ENCODE results near the gene RMRP.

RMRP gene

DNA sequence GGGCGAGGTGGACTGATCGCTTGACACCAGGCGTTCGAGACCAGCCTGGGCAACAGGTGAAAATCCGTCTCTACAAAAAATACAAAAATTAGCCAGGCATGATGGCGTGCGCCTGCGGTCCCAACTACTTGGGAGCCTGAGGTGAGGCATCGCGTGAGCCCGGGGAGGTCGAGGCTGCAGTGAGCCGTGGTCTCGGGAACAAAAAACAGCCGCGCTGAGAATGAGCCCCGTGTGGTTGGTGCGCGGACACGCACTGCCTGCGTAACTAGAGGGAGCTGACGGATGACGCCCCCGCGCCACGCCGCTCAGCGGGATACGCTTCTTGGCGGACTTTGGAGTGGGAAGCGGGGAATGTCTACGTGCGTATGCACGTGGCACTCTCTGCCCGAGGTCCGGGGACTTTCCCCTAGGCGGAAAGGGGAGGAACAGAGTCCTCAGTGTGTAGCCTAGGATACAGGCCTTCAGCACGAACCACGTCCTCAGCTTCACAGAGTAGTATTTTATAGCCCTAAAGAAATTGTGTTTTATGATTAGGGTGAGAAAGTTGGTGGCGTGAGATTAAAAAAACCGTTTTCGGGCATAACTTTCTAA lies at the start of gene RMRP:
RMRP (minus strand) TSS at position 474 of the 591 bp plus-strand sequence.
- DNase-seq (ENCODE audit: low spot score), result peak; percentile 94

DNA sequence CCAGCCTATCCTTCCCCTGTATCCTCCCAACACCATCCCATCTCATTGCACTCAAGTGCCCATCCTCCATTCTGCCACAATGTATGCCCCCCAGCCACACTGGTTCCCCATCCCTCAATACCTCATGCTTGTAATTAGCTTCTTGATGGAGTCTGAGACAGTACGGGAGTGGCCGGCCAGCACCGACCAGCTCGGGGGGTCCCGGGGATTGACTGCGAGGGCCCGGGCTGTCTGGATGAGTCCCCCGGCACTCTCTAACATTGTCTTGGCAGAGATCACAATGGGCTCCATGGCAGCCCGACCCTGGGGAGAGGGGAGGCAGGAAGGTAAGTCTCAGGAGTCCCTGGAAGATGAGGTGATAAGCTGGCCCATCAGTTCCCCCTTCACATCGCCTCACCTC lies 49.1 kb upstream of the RMRP start:
- DNase-seq (ENCODE audit: low spot score), result no peak

DNA sequence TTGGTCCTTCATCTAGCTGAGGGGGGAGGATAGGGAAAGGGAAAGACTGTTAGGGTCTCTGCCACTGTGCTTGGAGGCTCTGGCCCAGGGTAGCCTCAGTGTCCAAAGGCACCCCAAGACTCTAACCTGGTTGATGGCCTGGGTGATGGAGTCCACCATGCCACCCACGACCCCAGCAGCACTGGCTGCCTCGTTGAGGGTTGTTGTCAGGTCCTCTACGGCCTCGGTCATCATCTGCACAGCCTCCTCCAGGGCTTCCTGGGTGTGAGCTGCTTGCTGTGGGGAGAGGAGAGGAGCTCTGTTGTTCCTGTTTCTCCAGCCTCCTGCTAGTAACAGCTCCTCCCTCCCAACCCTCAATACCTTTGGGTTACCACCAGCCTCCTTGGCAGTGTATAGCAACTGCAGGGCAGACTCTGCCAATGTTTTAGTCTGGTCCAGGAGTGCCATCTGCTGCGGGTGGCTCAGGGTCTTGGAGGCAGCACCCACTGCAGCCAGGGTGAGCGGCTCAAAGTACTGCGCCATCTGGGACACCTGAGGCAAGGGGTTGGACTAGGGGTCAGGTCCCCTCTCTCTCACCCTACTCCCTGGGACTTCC lies 48.1 kb upstream of the RMRP start:
- no peak for DNase-seq (ENCODE audit: low spot score)

DNA sequence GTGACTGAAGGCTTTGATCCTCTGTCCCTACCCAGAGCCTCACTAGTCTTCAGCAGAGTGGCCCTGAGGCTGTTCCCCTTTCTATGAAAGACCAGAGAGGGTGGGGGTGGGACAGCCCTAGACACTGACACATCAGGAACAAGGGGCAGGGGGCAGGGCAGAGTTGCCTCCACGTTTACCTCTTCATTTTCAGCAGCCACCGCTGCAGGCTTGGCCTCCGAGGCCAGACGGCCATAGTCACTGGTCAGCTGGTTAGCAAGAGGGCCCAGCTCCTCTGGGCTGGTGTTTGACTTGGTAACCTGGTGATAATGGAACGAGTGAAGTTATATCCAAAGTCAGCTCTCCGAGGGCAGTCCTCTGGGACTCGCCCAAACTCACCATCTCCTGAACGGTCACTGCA lies 47.6 kb upstream of the RMRP start:
- no peak for DNase-seq (ENCODE audit: low spot score)

- no peak for DNase-seq (ENCODE audit: low spot score)
Observed at GRCh38 chr9:35703906-35704672, 46.3 kb upstream of the RMRP start.

DNA sequence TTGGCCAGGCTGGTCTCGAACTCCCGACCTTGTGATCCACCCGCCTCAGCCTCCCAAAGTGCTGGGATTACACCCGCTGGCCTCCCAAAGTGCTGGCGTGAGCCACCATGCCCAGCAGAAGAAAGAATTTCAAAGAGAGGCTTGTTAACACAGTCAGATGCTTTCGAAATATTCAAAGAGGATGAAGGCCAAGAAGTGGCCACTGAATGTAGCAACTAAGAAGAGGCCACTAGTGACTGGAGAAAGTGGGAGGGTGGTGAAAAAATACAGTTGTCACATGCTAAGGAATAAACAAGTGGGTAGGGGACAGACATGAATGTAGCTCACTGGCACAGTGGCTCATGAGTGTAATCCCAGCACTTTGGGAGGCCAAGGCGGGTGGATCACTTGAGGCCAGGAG lies 44.9 kb upstream of the RMRP start:
- no peak for DNase-seq (ENCODE audit: low spot score)

DNA sequence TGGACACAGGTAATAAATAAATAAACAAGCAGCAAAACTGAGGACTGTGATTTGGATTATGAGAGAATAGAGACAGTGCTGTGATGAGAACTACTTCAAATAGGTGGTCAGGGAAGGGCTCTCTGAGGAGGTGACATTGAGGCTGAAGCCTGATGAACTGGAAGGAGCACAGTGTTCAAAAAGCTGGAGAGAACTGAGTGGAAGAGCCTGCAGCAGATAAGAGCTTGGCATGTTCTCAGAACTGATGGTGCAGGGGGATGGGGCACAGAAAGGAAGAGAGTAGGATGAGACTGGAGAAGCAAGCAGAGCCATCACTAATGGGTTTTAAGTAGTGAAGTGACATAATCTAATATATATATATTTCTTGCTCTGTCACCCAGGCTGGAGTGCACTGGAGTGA lies 43.1 kb upstream of the RMRP start:
- no peak for DNase-seq (ENCODE audit: low spot score)

DNA sequence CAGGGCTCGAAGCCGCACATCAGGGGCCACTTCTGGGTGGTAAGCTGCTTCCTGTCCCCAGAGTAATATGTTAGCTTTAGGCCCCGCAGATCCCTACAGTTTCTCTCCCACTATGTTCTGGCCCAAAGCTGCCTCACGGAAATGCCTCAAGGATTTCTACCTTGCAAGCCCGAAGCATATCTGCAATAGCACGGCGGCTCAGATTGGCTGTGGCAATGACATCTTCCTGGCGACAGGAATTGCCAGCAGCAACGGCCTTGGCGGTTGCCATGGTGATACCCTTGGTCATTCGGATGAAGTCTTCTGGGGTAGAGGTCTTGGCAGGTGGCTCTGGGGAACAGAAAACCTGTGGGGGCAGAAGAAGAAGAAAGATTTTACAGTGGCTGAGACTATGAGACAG lies 42.2 kb upstream of the RMRP start:
- DNase-seq (ENCODE audit: low spot score), result no peak

GRCh38 chr9:35698231-35698630 lies 40.4 kb upstream of the RMRP start:
- DNase-seq (ENCODE audit: low spot score), result no peak

DNA sequence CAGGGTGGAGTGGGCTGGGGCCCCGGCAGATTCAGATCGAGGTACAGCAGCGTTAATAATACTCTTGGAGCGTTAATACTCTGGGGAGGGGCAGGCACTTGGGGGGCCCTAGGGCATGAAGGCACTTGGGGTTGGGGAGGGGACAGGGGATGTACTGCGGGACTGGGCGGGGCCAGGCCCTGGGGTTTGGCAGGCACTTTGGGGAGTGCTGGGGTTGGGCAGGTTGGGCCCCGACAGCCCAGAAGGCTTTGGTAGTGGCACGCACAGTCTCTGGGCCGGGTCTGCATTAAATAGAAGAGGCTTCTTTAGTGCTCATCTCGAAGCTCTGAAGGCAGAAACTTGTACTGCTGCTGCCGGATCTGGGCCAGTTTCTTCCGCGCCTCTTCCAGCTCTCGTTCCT lies 39.7 kb upstream of the RMRP start:
- no peak for DNase-seq (ENCODE audit: low spot score)

DNA sequence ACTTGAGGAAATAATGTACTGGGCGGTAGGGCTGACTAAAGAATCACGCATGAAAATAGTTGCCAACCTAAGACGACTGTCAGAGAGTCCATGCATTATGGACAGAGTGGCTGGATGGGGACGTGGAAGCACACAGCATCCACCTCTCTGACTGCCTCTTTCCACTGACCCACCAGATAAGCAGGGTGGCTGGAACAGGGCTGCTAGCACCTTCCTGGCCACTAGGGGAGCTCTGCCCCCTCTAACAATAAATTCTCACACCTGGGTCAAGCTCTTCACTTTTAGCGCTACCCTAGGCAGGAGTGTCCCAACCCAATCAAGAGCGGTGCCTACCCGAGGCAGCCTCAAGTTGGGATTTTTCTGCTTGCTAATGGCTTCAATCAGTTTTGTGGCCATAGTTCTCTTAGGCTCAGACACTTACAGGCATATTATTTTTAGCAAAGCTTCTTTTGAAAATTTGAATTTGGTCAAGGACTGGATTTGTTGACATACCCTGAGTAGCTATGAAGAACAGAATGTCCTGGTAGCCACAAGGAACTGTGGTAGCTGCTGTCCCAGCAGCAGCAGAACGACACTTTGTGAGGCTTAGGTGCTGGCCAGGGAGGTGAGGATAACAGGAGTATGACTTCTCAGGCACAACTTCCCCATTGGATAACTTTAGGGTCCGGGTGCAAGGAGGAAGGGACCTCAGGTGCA lies 38.8 kb upstream of the RMRP start:
- peak; percentile 59 for DNase-seq (ENCODE audit: low spot score)

- no peak for DNase-seq (ENCODE audit: low spot score)
Observed at GRCh38 chr9:35695943-35696401, 38.2 kb upstream of the RMRP start.

DNA sequence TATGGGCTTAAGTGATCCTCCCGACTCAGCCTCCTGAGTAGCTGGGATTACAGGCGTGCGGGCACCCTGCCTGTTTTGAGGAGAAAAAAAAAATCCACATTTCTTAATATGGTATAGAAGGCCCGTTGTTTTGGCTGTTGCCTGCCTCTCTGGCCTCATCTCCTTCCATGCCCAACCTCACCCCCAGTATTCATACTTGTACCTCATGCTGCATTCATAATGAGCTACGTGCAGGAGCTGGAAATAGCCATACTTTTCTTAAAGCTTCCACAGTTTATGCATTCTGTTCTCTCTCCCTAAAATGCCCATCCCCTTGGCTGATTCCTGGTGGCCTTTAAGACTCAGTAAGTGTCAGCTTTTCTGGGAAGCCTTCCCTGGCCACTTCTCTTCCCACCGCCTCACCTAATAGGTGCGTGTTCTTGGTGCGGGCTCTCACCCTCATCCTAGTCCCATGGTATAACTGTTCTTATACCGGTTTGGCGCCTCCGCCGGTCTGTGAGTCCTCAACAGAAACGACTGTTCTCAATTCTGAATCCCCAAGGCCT lies 34.0 kb upstream of the RMRP start:
- no peak for DNase-seq (ENCODE audit: low spot score)

DNA sequence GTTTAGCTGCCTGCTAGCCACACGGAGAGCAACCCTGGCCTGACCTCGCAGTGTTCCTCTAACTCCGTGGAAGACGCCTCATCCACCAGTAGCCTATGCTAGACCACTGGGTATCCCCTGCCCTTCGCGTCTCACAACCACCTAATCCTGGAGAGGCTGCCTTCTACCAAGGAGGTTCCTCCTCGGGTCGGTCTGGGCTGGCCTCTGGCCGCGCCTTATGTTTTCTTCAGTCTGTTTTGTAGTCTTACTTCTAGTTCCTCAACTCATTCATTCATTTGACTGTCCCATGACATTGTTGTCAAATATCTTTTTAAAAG lies 33.5 kb upstream of the RMRP start:
- DNase-seq (ENCODE audit: low spot score), result no peak

- DNase-seq (ENCODE audit: low spot score), result peak; percentile 17
Observed at GRCh38 chr9:35690614-35691333, 33.0 kb upstream of the RMRP start.

GRCh38 chr9:35690294-35690613 lies 32.4 kb upstream of the RMRP start:
- DNase-seq (ENCODE audit: low spot score), result no peak

DNA sequence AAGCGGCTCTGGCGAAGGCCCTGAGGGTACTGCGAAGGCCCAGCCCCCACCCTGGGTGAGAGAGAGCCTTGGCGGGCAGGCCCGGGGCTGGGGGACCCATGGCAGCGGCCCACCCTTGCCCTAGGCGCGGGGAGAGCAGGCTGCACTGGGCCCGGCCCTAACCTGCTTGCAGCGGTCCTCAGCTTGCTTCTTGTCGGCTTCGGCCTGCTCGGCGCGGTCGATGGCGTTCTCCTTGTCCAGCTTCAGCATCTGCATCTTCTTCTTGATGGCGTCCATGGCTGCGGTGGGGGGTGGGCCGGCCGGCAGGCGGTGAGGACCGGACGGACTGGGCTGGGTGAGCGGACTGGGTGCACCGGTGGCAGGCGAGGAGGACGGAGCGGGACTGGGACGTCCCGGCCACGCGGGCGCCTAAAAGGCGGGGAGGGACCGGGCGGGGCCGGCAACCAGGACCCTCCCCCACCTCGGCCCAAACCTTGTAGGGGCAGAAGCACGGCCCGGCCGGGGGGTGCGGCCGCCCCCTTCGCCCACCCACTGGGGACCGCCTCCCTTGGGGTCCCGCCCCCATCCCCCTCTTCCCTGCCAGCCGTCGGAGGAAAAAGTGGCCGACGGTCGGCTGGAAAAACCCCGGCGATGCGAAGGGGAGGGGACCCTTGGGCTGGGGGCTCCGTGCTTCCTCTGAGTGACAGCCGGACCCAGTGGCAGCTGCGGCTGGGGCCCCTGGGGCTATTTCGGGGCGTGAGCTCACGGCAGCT lies 31.9 kb upstream of the RMRP start, which contains the start of gene TPM2:
TPM2 (minus strand) TSS at position 384 of the 752 bp plus-strand sequence; CDS start at position 276, 108 bp downstream.
- no peak for DNase-seq (ENCODE audit: low spot score)

DNA sequence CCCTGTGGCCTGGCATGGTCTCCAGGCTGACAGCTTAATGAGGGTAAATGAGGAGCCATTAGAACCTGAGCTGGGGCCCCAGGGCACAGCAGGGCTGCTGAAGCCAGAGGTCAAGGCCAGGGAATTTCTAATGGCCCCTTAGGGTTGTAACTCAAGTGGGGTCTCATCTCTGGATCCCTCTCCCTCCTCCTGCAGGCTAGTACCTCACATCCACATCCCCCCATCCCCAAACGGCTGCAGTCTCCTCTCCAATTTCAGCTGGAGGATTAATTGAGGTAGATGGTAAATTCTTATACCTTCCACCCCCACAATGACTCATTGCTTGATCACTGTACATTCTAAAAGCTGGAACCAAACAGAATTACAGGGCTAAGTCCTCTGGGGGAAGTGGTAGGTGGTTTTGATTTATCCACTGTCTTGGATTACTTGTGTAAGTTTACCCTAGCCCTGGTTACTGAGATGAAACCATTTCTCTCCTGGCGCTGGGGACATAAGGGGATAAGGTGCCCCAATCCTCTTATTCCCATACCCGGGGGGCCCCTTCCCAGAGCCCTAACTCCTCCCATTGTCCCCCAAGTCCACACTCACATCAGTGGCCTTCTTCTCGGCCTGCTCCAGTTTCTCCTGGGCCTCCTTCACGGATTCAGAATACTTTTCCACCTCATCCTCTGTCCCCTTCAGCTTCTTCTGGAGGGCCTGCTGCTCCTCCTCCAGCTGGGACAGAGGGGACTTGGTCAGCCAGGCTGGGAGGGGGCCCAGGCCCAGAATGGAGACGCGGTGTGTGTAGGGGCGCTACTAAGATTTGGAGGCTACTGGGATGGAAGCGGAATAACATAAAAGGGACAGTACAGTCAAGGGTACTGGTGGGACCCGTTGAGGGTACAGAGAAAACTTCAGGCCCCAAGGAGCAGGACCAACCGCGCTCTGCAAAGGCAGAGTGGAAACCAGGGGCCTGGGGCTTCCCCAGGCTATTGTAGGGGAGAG lies 31.0 kb upstream of the RMRP start:
- peak; percentile 18 for DNase-seq (ENCODE audit: low spot score)

GRCh38 chr9:35687972-35688557 lies 30.2 kb upstream of the RMRP start:
- no peak for DNase-seq (ENCODE audit: low spot score)

- DNase-seq (ENCODE audit: low spot score), result no peak
Observed at GRCh38 chr9:35687306-35687705, 29.5 kb upstream of the RMRP start.

All from CD4-positive, alpha-beta T cell treated with Interleukin-15 for 4 hours (primary cell).